Thymus (tissue), 11 donors: ENCODE measurements around the gene SYNPO2. TPM values are rescaled to one million over a fixed set of nuclear protein-coding genes. Genes with fewer than 3 reads are reported as not detected.

ENCODE experiments used
- DNase-seq, 9 donors: peaks; one replicate each; pipeline ENCODE4 v3.0.0-alpha.2; 2013; ENCODE audit warnings: low spot score in 9 of 9, low read depth in 6 of 9, missing footprints in 1 of 9
- H3K27ac ChIP-seq, 2 donors: one replicate each; pipeline ENCODE4 v1.5.1; 2013; ENCODE audit warnings: control low read depth in 1 of 2, low read depth in 1 of 2, low read length in 1 of 2, mild to moderate bottlenecking in 1 of 2, moderate library complexity in 1 of 2
- H3K27me3 ChIP-seq, 2 donors: one replicate each; pipeline ENCODE4 v1.5.1; 2013; ENCODE audit warnings: low read length in 1 of 2; ENCODE audit not compliant: control insufficient read depth in 2 of 2, insufficient read depth in 1 of 2
- H3K36me3 ChIP-seq, 2 donors: one replicate each; pipeline ENCODE4 v1.5.1; 2013; ENCODE audit warnings: low read length in 1 of 2, mild to moderate bottlenecking in 1 of 2, moderate library complexity in 1 of 2; ENCODE audit not compliant: control insufficient read depth in 2 of 2, insufficient read depth in 2 of 2
- H3K4me1 ChIP-seq, 2 donors: one replicate each; pipeline ENCODE4 v1.5.1; 2013; ENCODE audit warnings: low read length in 2 of 2; ENCODE audit not compliant: control insufficient read depth in 2 of 2, insufficient read depth in 2 of 2
- H3K4me3 ChIP-seq, 2 donors: one replicate each; pipeline ENCODE4 v1.5.1; 2013; ENCODE audit warnings: low read length in 2 of 2, control low read depth in 1 of 2, mild to moderate bottlenecking in 1 of 2
- H3K9me3 ChIP-seq, 2 donors: one replicate each; pipeline ENCODE4 v1.5.1; 2013; ENCODE audit warnings: low read length in 1 of 2, mild to moderate bottlenecking in 1 of 2; ENCODE audit not compliant: control insufficient read depth in 2 of 2, insufficient read depth in 1 of 2
- WGBS: extraction: QIAGEN DNeasy Blood & Tissue Kit; methylation state at CpG from one replicate; pipeline ENCODE4 v1.1.7; 2013; 5-methylcytosine and 5-hydroxymethylcytosine counted together
- polyA plus RNA-seq: library from polyadenylated mRNA; stranded (reverse); fragments of 200-250 nt; gene quantifications from one replicate; pipeline ENCODE4 v1.2.3, GENCODE V29; 2013
- total RNA-seq: library from RNA; stranded (reverse); fragments of 120-200 nt; gene quantifications from one replicate; pipeline ENCODE4 v1.2.4, GENCODE V29; 2013
- donor health status: healthy.

The SYNPO2 gene
- total and polyA plus RNA-seq, 2 donors, result 15.8 to 31.3 TPM

DNA sequence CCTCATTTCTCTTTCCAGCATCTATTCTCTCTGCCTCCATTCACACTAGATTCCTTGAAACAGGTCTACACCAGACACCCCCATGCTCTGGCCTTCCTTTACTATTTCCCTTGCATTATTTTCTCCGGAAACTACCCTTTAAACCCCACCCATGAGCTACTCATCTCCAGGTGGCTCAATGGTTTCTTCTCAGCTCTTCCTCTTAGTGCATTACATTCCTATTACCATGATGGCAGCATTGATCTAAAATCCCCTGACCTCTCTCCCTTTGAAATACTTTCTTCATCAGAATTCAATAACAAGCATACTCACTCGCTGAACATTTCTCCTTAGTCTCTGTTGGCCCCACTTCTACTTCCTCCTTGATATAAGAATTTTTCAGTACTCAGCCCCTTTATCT lies 94.6 kb downstream of the SYNPO2 start:
- no peak overlapping the region for H3K27ac ChIP-seq

GRCh38 chr4:118983831-118984230 lies 95.2 kb downstream of the SYNPO2 start:
- Histone ChIP-seq H3K36me3 (no peaks in the 10 kb centered on the region), H3K27me3 (no peaks in the 10 kb centered on the region), H3K4me3 (no peak overlapping the region), H3K27ac (no peak overlapping the region), H3K9me3 (no peaks in the 10 kb centered on the region), H3K4me1 (no peaks in the 10 kb centered on the region)
- WGBS, result 91% methylated on average over 1 of the region's 1 CpG
- no peak for DNase-seq

More for the DNA sequence above, 94.6 kb downstream of the SYNPO2 start:
- Histone ChIP-seq H3K36me3 (no peaks in the 10 kb centered on the region), H3K27me3 (no peaks in the 10 kb centered on the region), H3K4me1 (no peaks in the 10 kb centered on the region), H3K9me3 (no peaks in the 10 kb centered on the region), H3K4me3 (no peak overlapping the region)
- 92% methylated on average over 2 of the region's 2 CpGs for WGBS
- DNase-seq, result no peak

DNA sequence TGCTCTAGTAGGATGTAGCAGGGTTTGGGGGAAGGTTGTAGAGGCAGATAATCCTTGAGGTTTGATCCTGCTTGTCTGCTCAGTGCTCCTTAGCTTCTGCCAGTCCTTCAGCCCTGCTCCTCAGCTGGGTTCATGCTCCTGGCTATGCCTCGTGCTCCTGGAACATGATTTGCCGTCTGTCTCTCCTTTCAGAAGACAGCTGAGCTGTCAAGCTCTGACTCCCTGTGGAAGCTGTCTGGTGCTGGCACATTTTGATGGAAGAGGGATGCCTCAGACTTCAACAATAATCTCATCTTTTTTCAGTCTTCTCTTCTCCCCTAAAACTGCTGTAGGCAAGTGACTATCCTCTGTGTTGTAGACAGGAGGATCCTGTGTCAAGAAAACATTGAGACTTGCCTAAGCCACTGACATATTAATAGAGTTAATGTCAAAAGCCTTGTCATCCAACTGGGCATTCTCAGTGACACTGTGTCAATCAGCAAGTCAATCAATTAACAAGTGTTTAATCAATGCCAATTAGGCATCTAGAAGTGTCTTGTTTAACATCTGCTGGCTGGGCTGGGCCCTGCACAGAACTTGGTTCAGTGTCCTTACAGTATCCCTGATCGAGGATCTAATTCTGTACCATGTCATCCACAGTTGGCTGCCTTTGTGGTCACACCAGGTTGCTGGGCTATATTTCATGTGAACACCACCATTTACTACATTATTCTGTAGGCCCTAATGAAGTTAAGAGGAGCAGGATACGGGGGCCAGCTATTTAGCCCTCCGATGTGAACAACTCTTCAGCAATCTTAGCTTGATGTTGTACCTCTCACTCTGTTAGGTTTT lies 96.7 kb downstream of the SYNPO2 start:
- no peak for DNase-seq
- Histone ChIP-seq H3K4me1 (no peaks in the 10 kb centered on the region), H3K9me3 (no peaks in the 10 kb centered on the region), H3K27me3 (no peaks in the 10 kb centered on the region), H3K27ac (no peak overlapping the region), H3K36me3 (no peaks in the 10 kb centered on the region), H3K4me3 (no peak overlapping the region)
- 95% methylated on average over 5 of the region's 5 CpGs for WGBS

DNA sequence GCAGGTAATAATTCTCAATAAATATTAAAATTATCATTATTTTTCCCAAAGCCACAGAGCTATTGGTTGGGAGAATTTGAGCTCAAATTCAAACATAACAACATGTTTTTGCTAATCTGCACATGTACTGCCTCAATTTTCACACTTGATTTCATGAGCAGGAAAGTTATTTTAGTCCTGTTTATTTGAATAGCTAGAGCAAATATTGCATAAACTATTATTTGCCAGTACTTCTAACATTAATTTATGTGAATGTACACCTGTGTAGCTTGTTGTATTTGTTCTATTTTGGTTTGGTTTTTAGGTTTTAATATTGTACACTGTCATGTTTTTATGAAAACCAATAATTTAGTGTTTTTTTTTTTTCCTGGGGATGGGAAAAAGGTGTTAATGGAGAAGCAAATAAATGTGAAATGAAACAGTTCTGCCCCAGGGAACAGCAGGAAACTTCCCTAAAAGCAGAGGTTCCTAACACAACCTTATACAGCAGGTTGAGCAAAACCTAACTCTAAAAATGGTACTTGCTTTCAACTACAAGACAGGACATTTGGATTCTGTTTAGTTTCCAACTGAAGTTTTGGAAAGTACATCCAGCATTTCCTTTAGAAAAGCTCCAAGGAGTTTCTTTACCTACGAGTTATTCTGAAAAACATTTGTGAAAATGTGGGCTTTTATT lies 99.4 kb downstream of the SYNPO2 start:
- H3K9me3 ChIP-seq, result no peaks in the 10 kb centered on the region
- H3K4me3 ChIP-seq, result no peak overlapping the region
- H3K36me3 ChIP-seq, result no peaks in the 10 kb centered on the region
- no peak for DNase-seq
- no peak overlapping the region for H3K27ac ChIP-seq
- WGBS, result 97% methylated on average over 1 of the region's 1 CpG
- no peaks in the 10 kb centered on the region for H3K4me1 ChIP-seq
- no peaks in the 10 kb centered on the region for H3K27me3 ChIP-seq

DNA sequence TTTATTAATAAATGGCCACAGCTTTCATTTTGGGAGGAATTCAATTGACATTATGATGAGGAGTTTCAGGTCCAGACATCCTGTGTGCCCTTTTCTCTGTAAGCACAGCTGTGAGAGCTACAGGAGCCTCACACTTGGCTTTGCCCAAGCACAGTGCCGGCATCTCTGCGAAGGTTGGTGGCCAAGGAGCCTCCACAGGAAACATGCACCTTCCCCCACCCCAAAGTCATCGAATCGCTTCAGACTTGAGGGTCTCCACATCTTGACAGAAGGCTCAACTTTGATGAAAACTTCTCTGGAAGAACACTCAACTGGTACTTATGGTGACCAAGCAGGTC lies 100.0 kb downstream of the SYNPO2 start:
- Histone ChIP-seq H3K27ac (peak overlapping the region in 1 of 2 donors; percentile 15), H3K27me3 (no peaks in the 10 kb centered on the region), H3K4me3 (no peak overlapping the region), H3K4me1 (no peaks in the 10 kb centered on the region), H3K9me3 (no peaks in the 10 kb centered on the region), H3K36me3 (no peaks in the 10 kb centered on the region)
- WGBS, result 95% methylated on average over 4 of the region's 4 CpGs
- DNase-seq, result no peak

- H3K27me3 ChIP-seq, result no peaks in the 10 kb centered on the region
- WGBS, result 96% methylated on average over 7 of the region's 7 CpGs
- DNase-seq, result no peak
- H3K4me3 ChIP-seq, result no peak overlapping the region
- no peaks in the 10 kb centered on the region for H3K36me3 ChIP-seq
- no peaks in the 10 kb centered on the region for H3K9me3 ChIP-seq
- H3K27ac ChIP-seq, result peak overlapping the region in 1 of 2 donors; percentile 42
- H3K4me1 ChIP-seq, result no peaks in the 10 kb centered on the region
Measured at GRCh38 chr4:118989098-118990080, 100.7 kb downstream of the SYNPO2 start.

- no peak for DNase-seq
- 84% methylated on average over 5 of the region's 5 CpGs for WGBS
- H3K36me3 ChIP-seq, result no peaks in the 10 kb centered on the region
- no peaks in the 10 kb centered on the region for H3K4me1 ChIP-seq
- H3K27ac ChIP-seq, result no peak overlapping the region
- no peaks in the 10 kb centered on the region for H3K27me3 ChIP-seq
- H3K4me3 ChIP-seq, result no peak overlapping the region
- no peaks in the 10 kb centered on the region for H3K9me3 ChIP-seq
Measured at GRCh38 chr4:118991686-118992085, 103.0 kb downstream of the SYNPO2 start.

DNA sequence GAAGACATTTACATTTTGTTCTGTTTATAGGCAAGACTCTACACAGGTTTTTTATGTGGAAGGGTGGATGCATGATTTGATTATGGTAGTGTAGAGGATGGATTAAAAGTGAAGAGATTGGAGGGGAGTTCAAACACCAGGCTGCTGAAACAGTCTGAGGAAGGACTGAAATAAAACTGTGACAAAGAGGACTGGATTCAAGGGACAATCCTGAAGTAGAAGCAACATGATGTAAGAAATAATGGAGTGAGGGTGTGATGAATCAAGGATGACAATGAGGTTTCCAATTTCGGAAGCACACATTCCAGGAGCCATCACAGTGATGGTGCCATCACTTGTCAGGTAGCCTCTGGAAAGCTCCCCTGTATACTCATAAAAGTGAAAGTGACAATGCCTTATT lies 103.5 kb downstream of the SYNPO2 start:
- no peaks in the 10 kb centered on the region for H3K9me3 ChIP-seq
- H3K27ac ChIP-seq, result no peak overlapping the region
- no peak for DNase-seq

More for the DNA sequence above, 103.5 kb downstream of the SYNPO2 start:
- Histone ChIP-seq H3K36me3 (no peaks in the 10 kb centered on the region), H3K4me1 (no peaks in the 10 kb centered on the region), H3K27me3 (no peaks in the 10 kb centered on the region), H3K4me3 (no peak overlapping the region)
- 96% methylated on average over 1 of the region's 1 CpG for WGBS
